NOMO-1 (cell line): ENCODE results near the gene BCAT1.

Source experiments
- DNase-seq, 2 experiments: peaks; one replicate each; lab custom pipeline; 2025; ENCODE audit not compliant: unreplicated experiment in 2 of 2; lab: John Stamatoyannopoulos, UW

Gene BCAT1

GRCh38 chr12:24777359-24777758 lies 171.5 kb downstream of the BCAT1 start:
- no peak for DNase-seq

GRCh38 chr12:24776861-24777260 lies 172.0 kb downstream of the BCAT1 start:
- DNase-seq = peak in 1 of 2 experiments; percentile 28

- no peak for DNase-seq
Observed at GRCh38 chr12:24775073-24775472, 173.8 kb downstream of the BCAT1 start.

GRCh38 chr12:24773996-24774395 lies 174.9 kb downstream of the BCAT1 start:
- no peak for DNase-seq

- DNase-seq = no peak
Observed at GRCh38 chr12:24772813-24773212, 176.1 kb downstream of the BCAT1 start.

GRCh38 chr12:24770821-24771220 lies 178.1 kb downstream of the BCAT1 start:
- DNase-seq = no peak

- no peak for DNase-seq
Observed at GRCh38 chr12:24770334-24770733, 178.6 kb downstream of the BCAT1 start.

GRCh38 chr12:24769682-24770081 lies 179.2 kb downstream of the BCAT1 start:
- no peak for DNase-seq

- no peak for DNase-seq
Observed at GRCh38 chr12:24768415-24768814, 180.5 kb downstream of the BCAT1 start.

- DNase-seq = no peak
Observed at GRCh38 chr12:24767016-24767415, 181.9 kb downstream of the BCAT1 start.

GRCh38 chr12:24764712-24765111 lies 184.2 kb downstream of the BCAT1 start:
- DNase-seq = no peak

GRCh38 chr12:24760606-24761378 lies 188.1 kb downstream of the BCAT1 start:
- no peak for DNase-seq

- DNase-seq = no peak
Observed at GRCh38 chr12:24760162-24760561, 188.7 kb downstream of the BCAT1 start.
